GM12878 (cell line): ENCODE data around the gene SLX9. TPM values are rescaled to one million over a fixed set of nuclear protein-coding genes. Genes with fewer than 3 reads are reported as not detected.

ENCODE experiments used
- BCL11A ChIP-seq: IDR thresholded peaks from 2 replicates; pipeline ENCODE4 v1.6.1; 2011; ENCODE audit warnings: low read depth, low read length
- BMI1 ChIP-seq: fragments of 450-650 bp; IDR thresholded peaks from 2 replicates; pipeline ENCODE4 v1.6.1; 2016; ENCODE audit warnings: mild to moderate bottlenecking, moderate library complexity, borderline replicate concordance
- CHD4 ChIP-seq: fragments of 200-600 bp; sonication (generic); IDR thresholded peaks from 2 replicates; pipeline ENCODE4 v1.6.1; 2016; ENCODE audit warnings: mild to moderate bottlenecking
- DPF2 ChIP-seq: fragments of 450-650 bp; IDR thresholded peaks from 2 replicates; pipeline ENCODE4 v1.6.1; 2017; ENCODE audit warnings: mild to moderate bottlenecking
- ETV6 ChIP-seq, 2 experiments: fragments of 450-650 bp in 1 of 2; IDR thresholded peaks in 1 of 2; conservative IDR thresholded peaks in 1 of 2; 2 replicates each; pipeline ENCODE4 v1.6.1; 2014; ENCODE audit warnings: antibody characterized with exemption in 1 of 2, borderline replicate concordance in 1 of 2, low read depth in 1 of 2, mild to moderate bottlenecking in 1 of 2, moderate library complexity in 1 of 2
- MXI1 ChIP-seq: fragments of 150-350 bp; IDR thresholded peaks from 2 replicates; pipeline ENCODE4 v1.6.1; 2011; ENCODE audit warnings: low read depth, mild to moderate bottlenecking, inconsistent platforms, low read length, improper control_type of control experiment
- NFYB ChIP-seq: IDR thresholded peaks from 2 replicates; pipeline ENCODE4 v1.6.1; 2011; ENCODE audit warnings: low read depth, mild to moderate bottlenecking, low read length, improper control_type of control experiment, moderate library complexity; ENCODE audit not compliant: insufficient read depth
- POLR2AphosphoS5 ChIP-seq: IDR thresholded peaks from 2 replicates; pipeline ENCODE4 v1.6.1; 2011; ENCODE audit warnings: mild to moderate bottlenecking, low read length, inconsistent platforms
- SMAD1 ChIP-seq: fragments of 450-650 bp; IDR thresholded peaks from 2 replicates; pipeline ENCODE4 v1.6.1; 2018; ENCODE audit warnings: mild to moderate bottlenecking, low read depth; ENCODE audit not compliant: partially characterized antibody
- TCF3 ChIP-seq: IDR thresholded peaks from 2 replicates; pipeline ENCODE4 v1.6.1; 2012; ENCODE audit warnings: low read depth, mild to moderate bottlenecking, low read length, borderline replicate concordance; ENCODE audit not compliant: insufficient read depth
- ZNF24 ChIP-seq: fragments of 450-650 bp; IDR thresholded peaks from 2 replicates; pipeline ENCODE4 v1.6.1; 2017; ENCODE audit warnings: antibody characterized with exemption, mild to moderate bottlenecking
- ZSCAN29 ChIP-seq: fragments of 450-650 bp; IDR thresholded peaks from 2 replicates; pipeline ENCODE4 v1.6.1; 2017; ENCODE audit warnings: mild to moderate bottlenecking, moderate library complexity
- polyA plus RNA-seq, 11 experiments: library from polyadenylated mRNA; depleted of rRNA in 4 of 11; unstranded in 6 of 11; stranded (reverse) in 5 of 11; fragments of >200 nt; fragmentation: Nextera tagmentation in 4 of 11; fragmentation: Illumina TruSeq in 1 of 11; extraction: Ambion mirVana in 4 of 11; extraction: Trizol in 1 of 11; gene quantifications; 1 replicate in 1 of 11; 2 replicates in 10 of 11; pipeline versions ENCODE4 v1.2.1 to v1.2.3, GENCODE V29; 2011 to 2016; ENCODE audit warnings: inconsistent platforms in 2 of 11, missing spikeins in 2 of 11, low read depth in 1 of 11
- total RNA-seq, 4 experiments: library from RNA; depleted of rRNA in 3 of 4; stranded (reverse); fragments of >200 nt in 3 of 4; fragmentation: Illumina TruSeq in 1 of 4; extraction: Trizol in 1 of 4; gene quantifications; 2 replicates each; pipeline versions ENCODE4 v1.2.1 to v1.2.3, GENCODE V29; 2013 to 2021
- TF ChIP-seq, protein P1 (sequence below): fragments of 450-650 bp; formaldehyde crosslinking; IDR thresholded peaks from 2 replicates; pipeline ENCODE4 v1.4.0; 2022; ENCODE audit warnings: mild to moderate bottlenecking, moderate library complexity
- TF ChIP-seq, protein P2 (sequence below): fragments of 150-350 bp; IDR thresholded peaks from 2 replicates; pipeline ENCODE4 v1.6.1; 2016; ENCODE audit warnings: low read depth, low read length
- TF ChIP-seq, protein P3 (sequence below): IDR thresholded peaks from 2 replicates; pipeline ENCODE4 v1.6.1; 2011; ENCODE audit warnings: low read depth, low read length, improper control_type of control experiment, borderline replicate concordance
- TF ChIP-seq, protein P4 (sequence below): IDR thresholded peaks from 2 replicates; pipeline ENCODE4 v1.6.1; 2012; ENCODE audit warnings: mild to moderate bottlenecking, low read depth, low read length

Gene SLX9
- total and polyA plus RNA-seq, 10 of the 15 experiments (the other 5 are each of a cell fraction or from before 2014, with no cell fraction given), result 0.69 to 81.3 (median 33.9) TPM

DNA sequence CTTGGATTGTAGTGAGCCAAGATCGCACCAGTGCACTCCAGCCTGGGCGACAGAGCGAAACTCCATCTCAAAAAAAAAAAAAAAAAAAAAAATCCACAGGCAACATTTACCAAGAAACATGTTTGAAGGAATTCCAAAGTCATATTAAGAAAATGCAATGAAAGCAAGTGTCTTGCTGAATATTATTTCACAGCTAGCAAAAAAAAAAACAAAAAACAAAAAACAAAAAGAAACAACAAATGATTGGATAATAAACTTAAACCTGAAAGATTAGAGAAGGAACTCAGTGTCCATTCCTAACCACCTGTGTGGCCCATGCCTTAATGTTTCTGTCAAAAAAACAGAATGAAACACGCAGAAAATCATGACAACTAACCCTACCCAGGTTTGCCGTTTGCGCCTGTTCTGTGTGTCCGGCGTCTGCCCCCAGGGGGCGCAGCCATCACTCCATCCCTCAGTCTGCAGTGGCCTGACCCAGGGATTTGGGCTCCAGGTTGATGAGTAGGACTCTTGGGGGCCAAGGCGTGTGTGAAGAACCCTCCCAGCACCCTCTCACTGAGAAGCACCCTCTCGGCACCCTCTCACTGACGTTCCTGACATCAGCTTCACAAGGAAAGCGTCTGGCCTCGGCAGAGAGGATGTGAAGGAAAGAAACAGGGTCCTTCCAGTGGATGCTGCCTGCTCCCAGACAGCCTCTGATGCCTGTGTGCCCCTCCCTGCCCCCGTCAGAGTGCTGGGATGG lies 47.1 kb upstream of the SLX9 start (continued):
- TF ChIP-seq, protein P1, sequence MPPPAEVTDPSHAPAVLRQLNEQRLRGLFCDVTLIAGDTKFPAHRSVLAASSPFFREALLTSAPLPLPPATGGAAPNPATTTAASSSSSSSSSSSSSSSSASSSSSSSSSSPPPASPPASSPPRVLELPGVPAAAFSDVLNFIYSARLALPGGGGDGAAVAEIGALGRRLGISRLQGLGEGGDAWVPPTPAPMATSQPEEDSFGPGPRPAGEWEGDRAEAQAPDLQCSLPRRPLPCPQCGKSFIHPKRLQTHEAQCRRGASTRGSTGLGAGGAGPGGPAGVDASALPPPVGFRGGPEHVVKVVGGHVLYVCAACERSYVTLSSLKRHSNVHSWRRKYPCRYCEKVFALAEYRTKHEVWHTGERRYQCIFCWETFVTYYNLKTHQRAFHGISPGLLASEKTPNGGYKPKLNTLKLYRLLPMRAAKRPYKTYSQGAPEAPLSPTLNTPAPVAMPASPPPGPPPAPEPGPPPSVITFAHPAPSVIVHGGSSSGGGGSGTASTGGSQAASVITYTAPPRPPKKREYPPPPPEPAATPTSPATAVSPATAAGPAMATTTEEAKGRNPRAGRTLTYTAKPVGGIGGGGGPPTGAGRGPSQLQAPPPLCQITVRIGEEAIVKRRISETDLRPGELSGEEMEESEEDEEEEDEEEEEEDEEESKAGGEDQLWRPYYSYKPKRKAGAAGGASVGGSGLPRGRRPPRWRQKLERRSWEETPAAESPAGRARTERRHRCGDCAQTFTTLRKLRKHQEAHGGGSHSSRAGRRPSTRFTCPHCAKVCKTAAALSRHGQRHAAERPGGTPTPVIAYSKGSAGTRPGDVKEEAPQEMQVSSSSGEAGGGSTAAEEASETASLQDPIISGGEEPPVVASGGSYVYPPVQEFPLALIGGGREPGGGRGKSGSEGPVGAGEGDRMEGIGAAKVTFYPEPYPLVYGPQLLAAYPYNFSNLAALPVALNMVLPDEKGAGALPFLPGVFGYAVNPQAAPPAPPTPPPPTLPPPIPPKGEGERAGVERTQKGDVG, result no peak
- TF ChIP-seq MXI1 (peak; percentile 71; the same call in 1 of the 2 replicates), SMAD1 (no peak), ETV6 (conservative IDR thresholded peaks at IDR 0.05 in 1 of 2, IDR thresholded peaks at IDR 0.05 in 1 of 2; ENCODE audit: borderline replicate concordance in 1 of 2, low read depth in 1 of 2) (no peak), ZNF24 (no peak), TCF3 (no peak), BMI1 (no peak), ZSCAN29 (no peak), POLR2AphosphoS5 (no peak), NFYB (no peak), DPF2 (no peak), CHD4 (no peak), BCL11A (no peak)
- TF ChIP-seq, protein P2, sequence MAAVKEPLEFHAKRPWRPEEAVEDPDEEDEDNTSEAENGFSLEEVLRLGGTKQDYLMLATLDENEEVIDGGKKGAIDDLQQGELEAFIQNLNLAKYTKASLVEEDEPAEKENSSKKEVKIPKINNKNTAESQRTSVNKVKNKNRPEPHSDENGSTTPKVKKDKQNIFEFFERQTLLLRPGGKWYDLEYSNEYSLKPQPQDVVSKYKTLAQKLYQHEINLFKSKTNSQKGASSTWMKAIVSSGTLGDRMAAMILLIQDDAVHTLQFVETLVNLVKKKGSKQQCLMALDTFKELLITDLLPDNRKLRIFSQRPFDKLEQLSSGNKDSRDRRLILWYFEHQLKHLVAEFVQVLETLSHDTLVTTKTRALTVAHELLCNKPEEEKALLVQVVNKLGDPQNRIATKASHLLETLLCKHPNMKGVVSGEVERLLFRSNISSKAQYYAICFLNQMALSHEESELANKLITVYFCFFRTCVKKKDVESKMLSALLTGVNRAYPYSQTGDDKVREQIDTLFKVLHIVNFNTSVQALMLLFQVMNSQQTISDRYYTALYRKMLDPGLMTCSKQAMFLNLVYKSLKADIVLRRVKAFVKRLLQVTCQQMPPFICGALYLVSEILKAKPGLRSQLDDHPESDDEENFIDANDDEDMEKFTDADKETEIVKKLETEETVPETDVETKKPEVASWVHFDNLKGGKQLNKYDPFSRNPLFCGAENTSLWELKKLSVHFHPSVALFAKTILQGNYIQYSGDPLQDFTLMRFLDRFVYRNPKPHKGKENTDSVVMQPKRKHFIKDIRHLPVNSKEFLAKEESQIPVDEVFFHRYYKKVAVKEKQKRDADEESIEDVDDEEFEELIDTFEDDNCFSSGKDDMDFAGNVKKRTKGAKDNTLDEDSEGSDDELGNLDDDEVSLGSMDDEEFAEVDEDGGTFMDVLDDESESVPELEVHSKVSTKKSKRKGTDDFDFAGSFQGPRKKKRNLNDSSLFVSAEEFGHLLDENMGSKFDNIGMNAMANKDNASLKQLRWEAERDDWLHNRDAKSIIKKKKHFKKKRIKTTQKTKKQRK, result no peak
- TF ChIP-seq, protein P3, sequence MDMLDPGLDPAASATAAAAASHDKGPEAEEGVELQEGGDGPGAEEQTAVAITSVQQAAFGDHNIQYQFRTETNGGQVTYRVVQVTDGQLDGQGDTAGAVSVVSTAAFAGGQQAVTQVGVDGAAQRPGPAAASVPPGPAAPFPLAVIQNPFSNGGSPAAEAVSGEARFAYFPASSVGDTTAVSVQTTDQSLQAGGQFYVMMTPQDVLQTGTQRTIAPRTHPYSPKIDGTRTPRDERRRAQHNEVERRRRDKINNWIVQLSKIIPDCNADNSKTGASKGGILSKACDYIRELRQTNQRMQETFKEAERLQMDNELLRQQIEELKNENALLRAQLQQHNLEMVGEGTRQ, result no peak
- TF ChIP-seq, protein P4, sequence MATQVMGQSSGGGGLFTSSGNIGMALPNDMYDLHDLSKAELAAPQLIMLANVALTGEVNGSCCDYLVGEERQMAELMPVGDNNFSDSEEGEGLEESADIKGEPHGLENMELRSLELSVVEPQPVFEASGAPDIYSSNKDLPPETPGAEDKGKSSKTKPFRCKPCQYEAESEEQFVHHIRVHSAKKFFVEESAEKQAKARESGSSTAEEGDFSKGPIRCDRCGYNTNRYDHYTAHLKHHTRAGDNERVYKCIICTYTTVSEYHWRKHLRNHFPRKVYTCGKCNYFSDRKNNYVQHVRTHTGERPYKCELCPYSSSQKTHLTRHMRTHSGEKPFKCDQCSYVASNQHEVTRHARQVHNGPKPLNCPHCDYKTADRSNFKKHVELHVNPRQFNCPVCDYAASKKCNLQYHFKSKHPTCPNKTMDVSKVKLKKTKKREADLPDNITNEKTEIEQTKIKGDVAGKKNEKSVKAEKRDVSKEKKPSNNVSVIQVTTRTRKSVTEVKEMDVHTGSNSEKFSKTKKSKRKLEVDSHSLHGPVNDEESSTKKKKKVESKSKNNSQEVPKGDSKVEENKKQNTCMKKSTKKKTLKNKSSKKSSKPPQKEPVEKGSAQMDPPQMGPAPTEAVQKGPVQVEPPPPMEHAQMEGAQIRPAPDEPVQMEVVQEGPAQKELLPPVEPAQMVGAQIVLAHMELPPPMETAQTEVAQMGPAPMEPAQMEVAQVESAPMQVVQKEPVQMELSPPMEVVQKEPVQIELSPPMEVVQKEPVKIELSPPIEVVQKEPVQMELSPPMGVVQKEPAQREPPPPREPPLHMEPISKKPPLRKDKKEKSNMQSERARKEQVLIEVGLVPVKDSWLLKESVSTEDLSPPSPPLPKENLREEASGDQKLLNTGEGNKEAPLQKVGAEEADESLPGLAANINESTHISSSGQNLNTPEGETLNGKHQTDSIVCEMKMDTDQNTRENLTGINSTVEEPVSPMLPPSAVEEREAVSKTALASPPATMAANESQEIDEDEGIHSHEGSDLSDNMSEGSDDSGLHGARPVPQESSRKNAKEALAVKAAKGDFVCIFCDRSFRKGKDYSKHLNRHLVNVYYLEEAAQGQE, result no peak
